OCI-LY3 (cell line): ENCODE measurements around the gene TRIO.

Experiments used
- EZH2phosphoT487 ChIP-seq: fragments of 200-600 bp; shearing (Covaris generic); IDR thresholded peaks from 2 replicates; pipeline ENCODE4 v1.6.1; 2018; ENCODE audit warnings: antibody characterized with exemption, mixed run types, low read depth
- TF ChIP-seq, protein P1 (sequence below): fragments of 200-600, 300-600 bp; sonication (generic); IDR thresholded peaks from 2 replicates; pipeline ENCODE4 v1.5.1; 2014; ENCODE audit warnings: antibody characterized with exemption, low read length, low read depth

- TF ChIP-seq, protein P1, sequence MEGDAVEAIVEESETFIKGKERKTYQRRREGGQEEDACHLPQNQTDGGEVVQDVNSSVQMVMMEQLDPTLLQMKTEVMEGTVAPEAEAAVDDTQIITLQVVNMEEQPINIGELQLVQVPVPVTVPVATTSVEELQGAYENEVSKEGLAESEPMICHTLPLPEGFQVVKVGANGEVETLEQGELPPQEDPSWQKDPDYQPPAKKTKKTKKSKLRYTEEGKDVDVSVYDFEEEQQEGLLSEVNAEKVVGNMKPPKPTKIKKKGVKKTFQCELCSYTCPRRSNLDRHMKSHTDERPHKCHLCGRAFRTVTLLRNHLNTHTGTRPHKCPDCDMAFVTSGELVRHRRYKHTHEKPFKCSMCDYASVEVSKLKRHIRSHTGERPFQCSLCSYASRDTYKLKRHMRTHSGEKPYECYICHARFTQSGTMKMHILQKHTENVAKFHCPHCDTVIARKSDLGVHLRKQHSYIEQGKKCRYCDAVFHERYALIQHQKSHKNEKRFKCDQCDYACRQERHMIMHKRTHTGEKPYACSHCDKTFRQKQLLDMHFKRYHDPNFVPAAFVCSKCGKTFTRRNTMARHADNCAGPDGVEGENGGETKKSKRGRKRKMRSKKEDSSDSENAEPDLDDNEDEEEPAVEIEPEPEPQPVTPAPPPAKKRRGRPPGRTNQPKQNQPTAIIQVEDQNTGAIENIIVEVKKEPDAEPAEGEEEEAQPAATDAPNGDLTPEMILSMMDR = no peak
- TF ChIP-seq EZH2phosphoT487 = no peak
Observed at GRCh38 chr5:14416621-14417275, 273.6 kb downstream of the TRIO start.
